BLaER1 (cell line): ENCODE measurements around the gene MEN1.

Experiments
- H3K27ac ChIP-seq: shearing (Covaris generic); formaldehyde crosslinking; 2 replicates; pipeline ENCODE4 v1.8.1; 2022
- H3K27me3 ChIP-seq: shearing (Covaris generic); formaldehyde crosslinking; 2 replicates; pipeline ENCODE4 v1.8.1; 2022
- H3K36me3 ChIP-seq: shearing (Covaris generic); formaldehyde crosslinking; 2 replicates; pipeline ENCODE4 v1.8.1; 2022
- H3K4me1 ChIP-seq: shearing (Covaris generic); formaldehyde crosslinking; 2 replicates; pipeline ENCODE4 v1.8.1; 2022
- H3K4me2 ChIP-seq: shearing (Covaris generic); formaldehyde crosslinking; 2 replicates; pipeline ENCODE4 v1.8.1; 2022
- H3K4me3 ChIP-seq: shearing (Covaris generic); formaldehyde crosslinking; 2 replicates; pipeline ENCODE4 v1.8.1; 2022
- H3K9ac ChIP-seq: shearing (Covaris generic); formaldehyde crosslinking; 2 replicates; pipeline ENCODE4 v1.8.1; 2022
- H3K9me3 ChIP-seq: shearing (Covaris generic); formaldehyde crosslinking; 2 replicates; pipeline ENCODE4 v1.8.1; 2022
- H4K20me1 ChIP-seq: shearing (Covaris generic); formaldehyde crosslinking; 2 replicates; pipeline ENCODE4 v1.8.1; 2022
- Cebpa-rat ChIP-seq: shearing (Covaris generic); IDR thresholded peaks from 2 replicates; pipeline ENCODE4 v1.8.1; 2022

The MEN1 gene

DNA sequence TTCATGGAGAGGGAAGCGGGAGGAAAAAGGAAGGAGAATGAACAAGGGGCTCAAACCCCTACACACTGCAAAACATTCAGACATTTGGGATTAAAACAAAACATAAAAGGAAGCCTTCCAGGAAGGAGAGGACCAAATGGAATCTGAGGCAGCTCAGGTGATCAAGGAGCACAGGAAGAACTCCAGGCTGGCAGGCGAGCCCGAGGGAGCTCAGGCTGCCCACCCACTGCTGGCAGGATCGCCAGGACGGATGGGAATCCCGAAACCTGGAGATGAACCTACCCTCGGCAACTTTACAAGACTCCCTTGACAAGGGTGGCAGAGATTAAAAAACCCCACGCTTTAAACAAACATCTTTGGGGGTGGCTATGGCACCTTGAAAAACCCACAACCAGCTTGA lies 45.6 kb downstream of the MEN1 start:
- Histone ChIP-seq H3K9me3 (no peaks in the 10 kb centered on the region), H4K20me1 (peaks cover 99% of the 10 kb centered on the region), H3K36me3 (peaks cover 79% of the 10 kb centered on the region), H3K27ac (peak overlapping the region; percentile 78), H3K27me3 (no peaks in the 10 kb centered on the region), H3K4me3 (no peak overlapping the region; the same call in 1 of the 2 replicates), H3K4me2 (peak overlapping the region; percentile 79), H3K9ac (peak overlapping the region; percentile 74), H3K4me1 (peaks cover 98% of the 10 kb centered on the region)
- TF ChIP-seq Cebpa-rat = no peak

GRCh38 chr11:64764040-64764611 lies 46.2 kb downstream of the MEN1 start:
- Histone ChIP-seq H4K20me1 (peaks cover 93% of the 10 kb centered on the region), H3K9ac (peak overlapping the region; percentile 74), H3K27me3 (no peaks in the 10 kb centered on the region), H3K36me3 (peaks cover 73% of the 10 kb centered on the region), H3K4me2 (peak overlapping the region; percentile 79), H3K4me1 (peaks cover 98% of the 10 kb centered on the region), H3K27ac (peak overlapping the region; percentile 78), H3K9me3 (no peaks in the 10 kb centered on the region), H3K4me3 (peak overlapping the region; percentile 23; the same call in 1 of the 2 replicates)
- no peak for TF ChIP-seq Cebpa-rat

- Histone ChIP-seq H3K4me1 (peaks cover 98% of the 10 kb centered on the region), H3K27me3 (no peaks in the 10 kb centered on the region), H3K9me3 (no peaks in the 10 kb centered on the region), H3K27ac (peak overlapping the region; percentile 78), H3K9ac (peak overlapping the region; percentile 74), H3K4me2 (peak overlapping the region; percentile 79), H3K4me3 (peak overlapping the region; percentile 23; the same call in 1 of the 2 replicates), H4K20me1 (peaks cover 88% of the 10 kb centered on the region), H3K36me3 (peaks cover 67% of the 10 kb centered on the region)
- no peak for TF ChIP-seq Cebpa-rat
These were observed 46.8 kb downstream of the MEN1 start for GRCh38 chr11:64763526-64764039.

DNA sequence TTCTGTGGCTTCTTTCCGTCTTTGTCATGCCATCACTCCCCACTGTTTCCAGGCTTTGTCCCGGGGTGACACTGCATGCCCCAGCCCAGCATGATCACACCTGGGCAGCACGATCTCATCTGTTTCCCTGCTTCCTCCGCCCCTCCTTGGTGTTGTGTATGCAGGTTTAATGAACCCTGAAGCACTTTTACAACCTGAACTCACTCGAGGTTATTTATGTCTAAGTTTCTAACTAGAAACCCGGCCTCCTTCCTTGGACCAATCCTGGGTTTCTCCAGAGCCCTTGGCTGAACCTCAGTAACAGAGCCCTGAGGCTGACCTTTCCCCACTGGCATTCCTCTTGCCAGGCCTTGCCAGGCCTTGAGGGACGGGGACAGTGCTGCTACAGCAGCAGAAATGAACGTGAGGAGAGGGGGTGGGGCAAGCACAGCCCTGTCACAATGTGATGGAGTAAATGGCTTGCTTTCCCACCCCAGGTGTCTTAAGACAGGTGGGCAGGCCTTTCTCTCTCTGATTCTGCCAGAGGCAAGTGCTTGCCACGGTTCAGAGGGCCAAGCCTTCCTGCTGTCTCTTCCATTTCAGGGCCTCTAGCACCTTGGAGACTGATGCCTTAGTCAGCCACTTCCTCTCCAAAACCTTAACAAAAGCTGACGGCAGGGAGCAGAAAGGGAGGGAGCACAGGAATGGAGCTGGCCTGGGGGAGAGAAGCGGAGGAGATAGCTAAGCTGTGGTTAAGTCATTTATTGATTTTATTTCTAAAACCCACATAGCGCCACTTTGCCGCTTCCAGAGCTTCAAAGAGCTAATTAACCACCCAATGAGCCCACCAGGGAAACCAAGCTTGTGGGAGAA lies 47.5 kb downstream of the MEN1 start:
- H3K9ac ChIP-seq = peak overlapping the region; percentile 74
- no peaks in the 10 kb centered on the region for H3K27me3 ChIP-seq
- H3K4me3 ChIP-seq = peak overlapping the region; percentile 23; the same call in 1 of the 2 replicates
- no peak for TF ChIP-seq Cebpa-rat
- H3K9me3 ChIP-seq = no peaks in the 10 kb centered on the region
- peaks cover 60% of the 10 kb centered on the region for H3K36me3 ChIP-seq
- peak overlapping the region; percentile 78 for H3K27ac ChIP-seq
- H3K4me1 ChIP-seq = peaks cover 93% of the 10 kb centered on the region
- peaks cover 81% of the 10 kb centered on the region for H4K20me1 ChIP-seq
- peak overlapping the region; percentile 79 for H3K4me2 ChIP-seq

GRCh38 chr11:64762277-64762673 lies 48.1 kb downstream of the MEN1 start:
- peaks cover 75% of the 10 kb centered on the region for H4K20me1 ChIP-seq
- H3K9me3 ChIP-seq = no peaks in the 10 kb centered on the region
- no peak overlapping the region for H3K4me3 ChIP-seq
- H3K9ac ChIP-seq = peak overlapping the region; percentile 74
- no peaks in the 10 kb centered on the region for H3K27me3 ChIP-seq
- peak overlapping the region; percentile 78 for H3K27ac ChIP-seq
- peak overlapping the region; percentile 79 for H3K4me2 ChIP-seq
- peaks cover 54% of the 10 kb centered on the region for H3K36me3 ChIP-seq
- H3K4me1 ChIP-seq = peaks cover 86% of the 10 kb centered on the region
- no peak for TF ChIP-seq Cebpa-rat

DNA sequence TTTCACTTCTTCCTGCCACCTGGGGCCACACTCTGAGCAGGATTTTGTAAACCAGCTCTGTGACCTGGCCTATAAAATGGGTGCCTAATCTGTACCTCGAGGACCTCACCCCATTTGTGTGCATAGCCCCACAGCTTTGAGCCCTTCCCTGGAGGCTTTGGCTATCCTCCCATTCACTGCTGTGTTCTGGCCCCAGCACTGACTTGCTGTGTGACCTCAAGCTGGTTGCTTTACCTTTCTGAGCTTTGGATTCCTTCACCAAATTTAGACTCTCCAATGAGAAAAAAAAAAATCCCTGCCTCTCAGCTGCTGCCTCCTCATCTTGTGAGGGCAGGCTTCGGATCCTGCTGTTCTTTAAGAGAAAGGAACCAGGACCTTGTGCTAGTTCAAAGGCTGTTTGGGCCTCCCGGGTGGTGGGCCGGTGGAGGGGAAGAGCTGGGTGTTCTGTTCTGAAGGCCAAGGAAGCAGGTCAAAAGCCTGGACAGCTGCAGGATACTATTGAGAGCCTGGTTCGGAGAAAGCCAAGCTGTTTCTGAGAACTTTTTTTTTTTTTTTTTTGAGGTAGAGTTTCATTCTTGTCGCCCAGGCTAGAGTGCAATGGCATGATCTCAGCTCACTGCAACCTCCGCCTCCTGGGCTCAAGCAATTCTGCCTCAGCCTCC lies 49.5 kb downstream of the MEN1 start:
- no peak for TF ChIP-seq Cebpa-rat
- H3K4me2 ChIP-seq = peak overlapping the region; percentile 83
- peaks cover 61% of the 10 kb centered on the region for H4K20me1 ChIP-seq
- H3K4me1 ChIP-seq = peaks cover 88% of the 10 kb centered on the region
- H3K9ac ChIP-seq = 0 out of 2 replicates have a peak overlapping the region, but pooled peaks have one; percentile 51
- peaks cover 41% of the 10 kb centered on the region for H3K36me3 ChIP-seq
- H3K4me3 ChIP-seq = no peak overlapping the region
- H3K27me3 ChIP-seq = no peaks in the 10 kb centered on the region
- no peaks in the 10 kb centered on the region for H3K9me3 ChIP-seq
- H3K27ac ChIP-seq = peak overlapping the region; percentile 68

GRCh38 chr11:64759722-64760719 lies 50.3 kb downstream of the MEN1 start, which contains the start of gene PYGM:
Gene PYGM, minus strand, starts transcription at chr11:64759974. Its CDS starts 76 bp downstream, at chr11:64759898.
- peak within 1 kb of the TSS; percentile 68 for H3K27ac ChIP-seq
- no peaks in the 10 kb centered on the region for H3K9me3 ChIP-seq
- no peaks in the 10 kb centered on the region for H3K27me3 ChIP-seq
- H3K4me2 ChIP-seq = peak within 1 kb of the TSS; percentile 83
- peaks cover 52% of the 10 kb centered on the region for H4K20me1 ChIP-seq
- peak within 1 kb of the TSS; percentile 24; the same call in 1 of the 2 replicates for H3K4me3 ChIP-seq
- peaks cover 32% of the 10 kb centered on the region for H3K36me3 ChIP-seq
- peaks cover 84% of the 10 kb centered on the region for H3K4me1 ChIP-seq
- peak within 1 kb of the TSS; percentile 51 for H3K9ac ChIP-seq
- no peak for TF ChIP-seq Cebpa-rat

- no peak overlapping the region for H3K4me3 ChIP-seq
- H3K9me3 ChIP-seq = no peaks in the 10 kb centered on the region
- peaks cover 76% of the 10 kb centered on the region for H3K4me1 ChIP-seq
- H3K36me3 ChIP-seq = peaks cover 25% of the 10 kb centered on the region
- peak overlapping the region; percentile 47; the same call in 1 of the 2 replicates for H3K9ac ChIP-seq
- peak overlapping the region; percentile 83 for H3K4me2 ChIP-seq
- no peaks in the 10 kb centered on the region for H3K27me3 ChIP-seq
- H3K27ac ChIP-seq = peak overlapping the region; percentile 68
- no peak for TF ChIP-seq Cebpa-rat
- H4K20me1 ChIP-seq = peaks cover 44% of the 10 kb centered on the region
These were observed 51.1 kb downstream of the MEN1 start for GRCh38 chr11:64759131-64759721.
